ENCODE data around the gene CELF6. TPM values are rescaled to one million over a fixed set of nuclear protein-coding genes. Genes with fewer than 3 reads are reported as not detected.

Gene CELF6
- total and polyA plus RNA-seq, 2 donors (not counting 3 experiments of a cell fraction or from before 2014, with no cell fraction given), result 0.17 TPM; not detected in 1

DNA sequence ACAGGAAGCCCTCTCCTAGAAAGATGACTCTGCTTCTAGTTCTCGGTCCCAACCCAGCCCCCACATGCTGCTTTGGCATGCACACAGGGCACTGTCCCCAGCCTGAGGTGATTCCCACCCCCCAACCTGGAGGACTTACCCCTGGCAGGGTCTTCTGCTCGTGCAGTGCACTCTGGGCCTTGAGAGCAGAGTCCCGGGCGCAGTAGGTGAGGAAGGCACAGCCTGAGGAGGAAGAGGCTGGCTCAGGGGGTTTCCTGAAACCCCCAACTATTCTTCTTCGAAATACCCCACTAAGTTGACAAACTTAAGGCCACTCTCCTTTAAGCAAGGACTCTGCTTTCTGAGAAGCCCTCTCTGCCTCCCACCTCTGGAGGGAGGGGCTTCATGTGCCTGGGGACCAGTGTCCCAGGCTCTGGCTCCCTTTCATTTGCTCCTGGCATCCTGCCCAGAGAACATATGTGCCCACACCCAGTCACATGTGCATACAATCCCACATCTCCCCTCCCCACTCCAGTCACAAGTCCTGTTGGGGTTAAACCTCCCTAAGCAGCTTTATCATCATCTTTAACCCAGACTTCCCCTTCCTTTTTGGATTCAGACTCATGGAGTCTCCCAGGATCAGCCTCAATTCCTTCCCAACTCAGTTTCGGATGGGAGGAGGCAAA is 4.1 kb downstream of the CELF6 start:
- dilution Hi-C loops (cut with MboI; ENCODE audit: extremely low pct_ligation_motif_present, low sequenced_read_pairs), result no loop called here
- CTCF ChIA-PET, result no interaction called here
- intact Hi-C loops (cut with micrococcal nuclease), result loop anchor here (10.0 kb wide), 1 partner anchor 359 kb away; no protein-coding TSS in a partner anchor
- Histone ChIP-seq H3K79me2 (ENCODE audit: control insufficient read depth, insufficient read depth, low read length) (no peaks in the 10 kb centered on the region), H3K9ac (replicated peaks; ENCODE audit: extremely low read depth, insufficient read depth, low read length) (no peak overlapping the region), H3K4me2 (ENCODE audit: insufficient read depth, low read length) (no peak overlapping the region), H4K20me1 (replicated peaks; ENCODE audit: control insufficient read depth, extremely low read depth, insufficient read depth, low read length) (no peaks in the 10 kb centered on the region), H3K27ac (ENCODE audit: insufficient read depth, low read depth, low read length) (no peak overlapping the region), H2AFZ (ENCODE audit: low read depth, low read length) (no peak overlapping the region), H3K27me3 (ENCODE audit: control insufficient read depth in 2 of 2, insufficient read depth in 2 of 2, low read length in 2 of 2) (peaks cover 0 to 3% of the 10 kb centered on the region in 2 experiments), H3K36me3 (ENCODE audit: control insufficient read depth in 2 of 2, extremely low read depth in 1 of 2, insufficient read depth in 2 of 2, low read length in 2 of 2) (no peaks in the 10 kb centered on the region), H3K9me1 (replicated peaks; ENCODE audit: control insufficient read depth, extremely low read depth, insufficient read depth, low read length) (no peaks in the 10 kb centered on the region), H3K4me1 (ENCODE audit: control insufficient read depth, extremely low read depth, insufficient read depth, low read length) (no peaks in the 10 kb centered on the region), H3K4me3 (replicated peaks in 1 of 3; ENCODE audit: insufficient read depth in 1 of 3, low read depth in 1 of 3, low read length in 3 of 3) (no peak overlapping the region), H3K9me3 (replicated peaks; ENCODE audit: control insufficient read depth, insufficient read depth, low read length) (no peaks in the 10 kb centered on the region)
- TF ChIP-seq MAX (IDR thresholded peaks at IDR 0.05; ENCODE audit: insufficient read depth, insufficient read length) (no peak), POLR2A (IDR thresholded peaks at IDR 0.05; ENCODE audit: low read depth, low read length) (no peak), JUN (IDR thresholded peaks at IDR 0.05; ENCODE audit: borderline replicate concordance, insufficient read depth, insufficient read length, low read depth) (no peak), FOS (IDR thresholded peaks at IDR 0.05; ENCODE audit: borderline replicate concordance, insufficient read depth, low read length) (no peak), POLR2AphosphoS5 (IDR thresholded peaks at IDR 0.05; ENCODE audit: insufficient read depth, low read depth, low read length) (no peak), MYC (IDR thresholded peaks at IDR 0.05; ENCODE audit: low read depth, low read length) (no peak), EZH2 (IDR thresholded peaks at IDR 0.05; ENCODE audit: borderline replicate concordance, low read depth, low read length, severe bottlenecking) (no peak), GATA2 (IDR thresholded peaks at IDR 0.05; ENCODE audit: insufficient read depth, insufficient read length, low read depth, low read length) (no peak)
- TF ChIP-seq, protein P1, sequence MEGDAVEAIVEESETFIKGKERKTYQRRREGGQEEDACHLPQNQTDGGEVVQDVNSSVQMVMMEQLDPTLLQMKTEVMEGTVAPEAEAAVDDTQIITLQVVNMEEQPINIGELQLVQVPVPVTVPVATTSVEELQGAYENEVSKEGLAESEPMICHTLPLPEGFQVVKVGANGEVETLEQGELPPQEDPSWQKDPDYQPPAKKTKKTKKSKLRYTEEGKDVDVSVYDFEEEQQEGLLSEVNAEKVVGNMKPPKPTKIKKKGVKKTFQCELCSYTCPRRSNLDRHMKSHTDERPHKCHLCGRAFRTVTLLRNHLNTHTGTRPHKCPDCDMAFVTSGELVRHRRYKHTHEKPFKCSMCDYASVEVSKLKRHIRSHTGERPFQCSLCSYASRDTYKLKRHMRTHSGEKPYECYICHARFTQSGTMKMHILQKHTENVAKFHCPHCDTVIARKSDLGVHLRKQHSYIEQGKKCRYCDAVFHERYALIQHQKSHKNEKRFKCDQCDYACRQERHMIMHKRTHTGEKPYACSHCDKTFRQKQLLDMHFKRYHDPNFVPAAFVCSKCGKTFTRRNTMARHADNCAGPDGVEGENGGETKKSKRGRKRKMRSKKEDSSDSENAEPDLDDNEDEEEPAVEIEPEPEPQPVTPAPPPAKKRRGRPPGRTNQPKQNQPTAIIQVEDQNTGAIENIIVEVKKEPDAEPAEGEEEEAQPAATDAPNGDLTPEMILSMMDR (IDR thresholded peaks at IDR 0.05; ENCODE audit: extremely low read depth in 1 of 2, insufficient read depth in 1 of 2, low read depth in 1 of 2, low read length in 2 of 2), result no peak
- POLR2A ChIA-PET, result no interaction called here
- BruUV-seq (replicated peaks), result no TSS peak
- DNase-seq (ENCODE audit: low read depth, low spot score) (no peak), FAIRE-seq (no peak)
